Ovary (tissue), 3 donors: ENCODE results near the gene DEPDC5.

ENCODE experiments used
- EP300 ChIP-seq: sonication (generic); formaldehyde crosslinking; IDR thresholded peaks from one replicate; pipeline ENCODE4 v1.6.1; 2017; ENCODE audit warnings: antibody characterized with exemption
- POLR2A ChIP-seq: fragments of 450-650 bp; IDR thresholded peaks from one replicate; pipeline ENCODE4 v1.6.1; 2017; ENCODE audit warnings: antibody characterized with exemption, mild to moderate bottlenecking, moderate library complexity
- TF ChIP-seq, protein P1 (sequence below), 3 donors: fragments of 450-650 bp in 2 of 3; fragments of 200-600 bp in 1 of 3; IDR thresholded peaks; one replicate each; pipeline versions ENCODE4 v1.5.1 to v1.8.0; 2016 to 2022; ENCODE audit warnings: antibody characterized with exemption in 3 of 3, mild to moderate bottlenecking in 1 of 3
- donor health status: DM: no; HTN: no; CAD: no.

DNA sequence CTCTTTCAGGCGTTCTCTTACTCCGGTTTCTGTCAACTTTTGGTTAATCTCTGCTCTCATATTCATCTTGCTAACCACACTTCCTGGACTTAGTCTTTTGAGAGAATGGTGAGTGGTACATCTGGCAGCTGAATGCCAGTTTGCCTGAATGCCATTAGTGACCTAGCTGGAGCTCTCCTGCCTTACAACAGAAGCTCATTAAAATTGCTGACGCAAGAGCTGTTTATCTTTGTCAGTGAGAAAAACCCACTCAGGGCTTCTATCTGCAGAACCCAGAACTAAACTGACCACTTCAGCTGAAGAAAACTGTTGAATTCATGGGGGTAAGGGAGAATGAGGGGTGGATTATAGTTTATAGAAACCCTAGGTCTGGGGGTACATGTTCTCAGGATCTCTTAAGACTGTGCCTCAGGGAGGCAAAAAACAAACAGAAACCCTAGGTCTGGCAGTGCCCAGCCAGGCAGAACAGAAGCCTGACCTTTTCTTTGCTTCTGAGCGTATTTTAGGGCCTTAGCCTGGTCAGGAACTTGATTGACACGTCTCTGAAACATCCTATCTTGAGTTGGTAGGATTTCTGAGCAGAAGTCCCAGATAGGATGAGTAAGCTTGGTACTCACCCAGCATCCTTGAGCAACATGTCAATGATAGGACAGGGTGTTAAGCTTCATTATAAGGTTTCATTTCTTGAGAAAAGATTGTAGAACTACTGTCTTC, 137.7 kb downstream of the DEPDC5 start:
- TF ChIP-seq, protein P1, sequence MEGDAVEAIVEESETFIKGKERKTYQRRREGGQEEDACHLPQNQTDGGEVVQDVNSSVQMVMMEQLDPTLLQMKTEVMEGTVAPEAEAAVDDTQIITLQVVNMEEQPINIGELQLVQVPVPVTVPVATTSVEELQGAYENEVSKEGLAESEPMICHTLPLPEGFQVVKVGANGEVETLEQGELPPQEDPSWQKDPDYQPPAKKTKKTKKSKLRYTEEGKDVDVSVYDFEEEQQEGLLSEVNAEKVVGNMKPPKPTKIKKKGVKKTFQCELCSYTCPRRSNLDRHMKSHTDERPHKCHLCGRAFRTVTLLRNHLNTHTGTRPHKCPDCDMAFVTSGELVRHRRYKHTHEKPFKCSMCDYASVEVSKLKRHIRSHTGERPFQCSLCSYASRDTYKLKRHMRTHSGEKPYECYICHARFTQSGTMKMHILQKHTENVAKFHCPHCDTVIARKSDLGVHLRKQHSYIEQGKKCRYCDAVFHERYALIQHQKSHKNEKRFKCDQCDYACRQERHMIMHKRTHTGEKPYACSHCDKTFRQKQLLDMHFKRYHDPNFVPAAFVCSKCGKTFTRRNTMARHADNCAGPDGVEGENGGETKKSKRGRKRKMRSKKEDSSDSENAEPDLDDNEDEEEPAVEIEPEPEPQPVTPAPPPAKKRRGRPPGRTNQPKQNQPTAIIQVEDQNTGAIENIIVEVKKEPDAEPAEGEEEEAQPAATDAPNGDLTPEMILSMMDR (IDR thresholded peaks at IDR 0.05), result no peak
- no peak for TF ChIP-seq POLR2A
- TF ChIP-seq EP300, result no peak
